M059J (cell line): ENCODE data around the gene TCTN2. TPM values are rescaled to one million over a fixed set of nuclear protein-coding genes. Genes with fewer than 3 reads are reported as not detected.
A peak's percentile ranks its signal among the peaks of the same experiment; 100 is the strongest.

Experiments
- DNase-seq: peaks from one replicate; pipeline ENCODE4 v3.0.0-alpha.2; 2012; ENCODE audit warnings: low read depth
- total RNA-seq: library from RNA; depleted of rRNA; stranded (reverse); fragments of >200 nt; shearing (Covaris generic); gene quantifications from 2 replicates; pipeline ENCODE4 v1.2.3, GENCODE V29; 2014; rRNA removed

Gene TCTN2
- total RNA-seq = 17.4 and 22.9 TPM in 2 replicates

- DNase-seq = peak; percentile 91
Observed at GRCh38 chr12:123670882-123671728, at the start of gene TCTN2. TCTN2 (plus strand) TSS chr12:123671113; CDS start chr12:123671241, 128 bp downstream.

GRCh38 chr12:123621619-123622530 lies 49.0 kb upstream of the TCTN2 start:
- DNase-seq = peak; percentile 44

GRCh38 chr12:123633379-123634141 lies 37.4 kb upstream of the TCTN2 start, which contains the start of the genes EIF2B1 and GTF2H3:
EIF2B1 (minus strand) TSS chr12:123633686; CDS start chr12:123633557, 129 bp downstream.
GTF2H3 (plus strand) TSS chr12:123633829; CDS start chr12:123633860, 31 bp downstream.
- peak; percentile 96 for DNase-seq

- no peak for DNase-seq
Observed at GRCh38 chr12:123634142-123634561, 36.8 kb upstream of the TCTN2 start.

- DNase-seq = no peak
Observed at GRCh38 chr12:123643911-123644310, 27.0 kb upstream of the TCTN2 start.

- DNase-seq = no peak
Observed at GRCh38 chr12:123645380-123645779, 25.5 kb upstream of the TCTN2 start.

GRCh38 chr12:123645878-123646277 lies 25.0 kb upstream of the TCTN2 start:
- DNase-seq = no peak

- DNase-seq = no peak
Observed at GRCh38 chr12:123648401-123648800, 22.5 kb upstream of the TCTN2 start.

- DNase-seq = no peak
Observed at GRCh38 chr12:123654129-123654701, 16.7 kb upstream of the TCTN2 start.

GRCh38 chr12:123655420-123655819 lies 15.5 kb upstream of the TCTN2 start:
- no peak for DNase-seq

- DNase-seq = no peak
Observed at GRCh38 chr12:123656392-123656791, 14.5 kb upstream of the TCTN2 start.

GRCh38 chr12:123657211-123657610 lies 13.7 kb upstream of the TCTN2 start:
- no peak for DNase-seq

- peak; percentile 84 for DNase-seq
Observed at GRCh38 chr12:123659996-123660727, 10.8 kb upstream of the TCTN2 start.

GRCh38 chr12:123667771-123668170 lies 3.1 kb upstream of the TCTN2 start:
- no peak for DNase-seq

- DNase-seq = peak; percentile 12
Observed at GRCh38 chr12:123671876-123672275, 963 bp downstream of the TCTN2 start.

- no peak for DNase-seq
Observed at GRCh38 chr12:123675436-123675835, 4.5 kb downstream of the TCTN2 start.

- no peak for DNase-seq
Observed at GRCh38 chr12:123676616-123677320, 5.9 kb downstream of the TCTN2 start.

- no peak for DNase-seq
Observed at GRCh38 chr12:123678981-123679380, 8.1 kb downstream of the TCTN2 start.

- DNase-seq = no peak
Observed at GRCh38 chr12:123681605-123682004, 10.7 kb downstream of the TCTN2 start.

GRCh38 chr12:123683964-123684363 lies 13.1 kb downstream of the TCTN2 start:
- no peak for DNase-seq
